Activated CD8-positive, alpha-beta memory T cell treated with anti-CD3 and anti-CD28 coated beads, Interleukin-2, amount 50 U/mL, for 24 hours (primary cell): Measurements from ENCODE around the gene TOMM40.
"Not testable (repeated sequence)": the region's sequence is repeated elsewhere in the genome, so short reads cannot be mapped to it uniquely, and the experiment has no call there.

Source experiments
- DNase-seq: peaks from one replicate; pipeline ENCODE4 v3.0.0-alpha.2; 2020; ENCODE audit errors: extremely low read depth

The TOMM40 gene

DNA sequence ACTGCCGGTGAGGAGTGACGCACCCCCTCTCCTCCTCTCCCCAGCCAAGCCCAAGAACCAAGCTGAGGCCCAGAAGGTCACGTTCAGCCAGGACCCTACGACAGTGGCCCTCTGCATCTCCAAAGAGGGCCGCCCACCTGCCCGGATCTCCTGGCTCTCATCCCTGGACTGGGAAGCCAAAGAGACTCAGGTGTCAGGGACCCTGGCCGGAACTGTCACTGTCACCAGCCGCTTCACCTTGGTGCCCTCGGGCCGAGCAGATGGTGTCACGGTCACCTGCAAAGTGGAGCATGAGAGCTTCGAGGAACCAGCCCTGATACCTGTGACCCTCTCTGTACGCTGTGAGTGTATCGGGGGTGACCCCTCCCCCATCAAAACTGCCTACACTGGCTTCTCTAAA, 19.2 kb upstream of the TOMM40 start:
- DNase-seq: no peak

- DNase-seq: no peak
Observed at GRCh38 chr19:44872661-44873060, 18.4 kb upstream of the TOMM40 start.

- DNase-seq: no peak
Observed at GRCh38 chr19:44874317-44874716, 16.7 kb upstream of the TOMM40 start.

DNA sequence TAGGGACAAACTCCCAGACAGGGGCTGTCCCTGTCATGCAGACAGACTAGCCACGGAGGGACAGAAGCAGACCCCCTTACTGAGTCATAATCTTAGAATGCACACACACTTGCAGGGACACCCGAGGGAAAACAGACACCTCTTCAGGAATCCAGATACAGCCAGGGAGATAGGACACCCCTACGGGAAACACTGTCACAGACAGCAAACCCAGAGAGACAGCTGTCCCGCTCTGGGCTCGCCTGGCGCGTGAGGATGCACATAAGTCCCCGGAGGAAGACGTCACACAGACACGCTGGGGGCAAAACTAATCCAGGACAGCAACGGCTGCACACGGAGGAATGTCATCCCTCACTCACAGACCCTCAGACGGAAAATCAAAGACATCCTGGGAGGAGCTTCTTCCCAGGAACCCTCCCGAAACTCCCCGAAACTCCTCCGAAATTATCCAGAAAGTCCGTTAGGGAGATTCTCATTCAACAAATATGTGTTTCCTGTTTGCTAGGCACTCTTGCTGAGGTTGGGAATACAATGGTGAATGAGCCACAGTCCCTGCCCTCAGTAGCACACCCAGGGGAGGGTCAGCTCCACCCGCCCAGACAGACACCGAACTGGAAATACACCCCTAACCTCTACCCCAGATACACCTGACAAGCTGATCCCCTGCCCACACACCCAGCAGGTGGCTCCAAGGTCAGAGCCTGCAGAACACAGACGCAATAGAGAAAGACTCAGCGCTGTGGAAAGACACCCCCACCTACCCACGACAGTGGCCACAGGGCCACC, 15.2 kb upstream of the TOMM40 start:
- no peak for DNase-seq

DNA sequence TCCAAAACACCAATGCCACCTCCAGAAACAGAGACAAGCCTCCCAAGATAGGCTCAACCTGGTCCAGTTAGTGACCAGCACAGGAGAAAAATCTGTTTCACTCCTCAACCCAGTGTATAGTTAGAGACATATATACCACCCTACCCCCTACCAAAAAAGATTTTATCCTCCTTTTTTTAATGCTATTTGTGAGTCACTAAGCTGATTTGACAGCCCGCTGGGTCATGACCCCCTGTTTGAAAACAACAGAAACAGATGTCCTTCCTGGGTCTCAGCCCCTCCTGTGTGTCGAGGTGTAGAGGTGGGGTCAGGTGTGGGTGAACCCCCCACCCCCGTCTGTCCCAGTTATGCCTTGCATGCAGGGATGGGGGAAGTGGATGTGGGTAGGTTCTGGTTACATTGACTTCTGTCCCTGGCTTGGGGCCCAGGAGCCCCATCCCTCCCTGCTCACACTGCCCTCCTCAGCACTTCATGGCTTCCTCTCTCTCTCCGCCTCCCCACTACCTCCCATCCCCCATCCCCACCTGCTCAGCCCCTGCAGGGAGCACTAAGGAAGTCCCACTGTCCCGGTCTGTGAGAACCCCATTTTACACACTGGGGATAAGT, 14.0 kb upstream of the TOMM40 start:
- DNase-seq: no peak

- no peak for DNase-seq
Observed at GRCh38 chr19:44878120-44878865, 12.8 kb upstream of the TOMM40 start.

- no peak for DNase-seq
Observed at GRCh38 chr19:44879309-44880065, 11.6 kb upstream of the TOMM40 start.

- no peak for DNase-seq
Observed at GRCh38 chr19:44882063-44882462, 9.0 kb upstream of the TOMM40 start.

DNA sequence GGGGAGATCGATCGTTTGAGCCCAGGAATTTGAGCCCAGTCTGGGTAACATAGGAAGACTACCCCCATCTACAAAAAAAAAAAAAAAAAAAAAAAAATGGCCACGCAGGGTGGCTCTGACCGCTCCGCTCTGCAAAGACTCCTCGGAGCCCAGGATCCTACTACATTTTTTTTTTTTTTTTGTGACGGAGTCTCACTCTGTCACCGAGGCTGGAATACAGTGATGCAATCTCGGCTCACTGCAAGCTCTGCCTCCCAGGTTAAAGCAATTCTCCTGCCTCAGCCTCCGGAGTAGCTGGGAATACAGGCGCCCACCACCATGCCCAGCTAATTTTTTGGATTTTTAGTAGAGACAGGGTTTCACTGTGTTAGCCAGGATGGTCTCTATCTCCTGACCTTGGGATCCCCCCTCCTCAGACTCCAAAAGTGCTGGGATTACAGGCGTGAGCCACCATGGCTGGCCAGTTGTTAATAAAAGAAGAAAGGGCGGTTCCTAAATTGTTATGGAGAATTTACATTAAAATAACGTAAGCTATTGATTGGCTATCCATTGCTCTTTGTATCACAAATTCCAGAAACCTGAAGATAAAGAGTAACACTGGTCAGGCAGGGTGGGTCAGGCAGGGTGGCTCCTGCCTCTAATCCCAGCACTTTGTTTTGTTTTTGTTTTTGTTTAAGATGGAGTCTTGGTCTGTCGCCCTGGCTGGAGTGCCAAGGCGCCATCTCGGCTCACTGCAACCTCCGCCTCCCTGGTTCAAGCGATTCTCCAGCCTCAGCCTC, 8.2 kb upstream of the TOMM40 start:
- DNase-seq: not testable (repeated sequence)

- DNase-seq: no peak
Observed at GRCh38 chr19:44883922-44884321, 7.1 kb upstream of the TOMM40 start.

- no peak for DNase-seq
Observed at GRCh38 chr19:44884566-44884965, 6.5 kb upstream of the TOMM40 start.

GRCh38 chr19:44886141-44886540, 4.9 kb upstream of the TOMM40 start:
- no peak for DNase-seq

DNA sequence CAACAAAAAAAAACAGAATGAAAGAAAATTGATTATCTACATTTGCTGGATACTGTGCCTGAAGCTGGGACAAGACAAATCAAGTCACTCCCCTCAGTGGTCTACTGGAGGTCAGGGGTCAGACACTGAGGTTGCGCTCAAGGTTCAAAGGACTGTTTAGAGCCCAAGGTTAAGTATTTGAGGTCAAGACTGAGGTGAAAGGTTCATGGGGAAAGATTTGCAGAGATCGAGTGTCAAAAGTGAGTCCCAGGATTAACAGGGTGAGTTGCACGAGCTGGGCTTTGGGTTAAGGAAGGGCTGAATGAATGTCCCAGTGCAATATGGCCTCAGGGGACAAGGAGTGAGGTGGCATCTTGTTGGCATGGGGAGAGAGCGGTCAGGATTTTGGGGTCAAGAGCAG, 3.4 kb upstream of the TOMM40 start:
- no peak for DNase-seq

DNA sequence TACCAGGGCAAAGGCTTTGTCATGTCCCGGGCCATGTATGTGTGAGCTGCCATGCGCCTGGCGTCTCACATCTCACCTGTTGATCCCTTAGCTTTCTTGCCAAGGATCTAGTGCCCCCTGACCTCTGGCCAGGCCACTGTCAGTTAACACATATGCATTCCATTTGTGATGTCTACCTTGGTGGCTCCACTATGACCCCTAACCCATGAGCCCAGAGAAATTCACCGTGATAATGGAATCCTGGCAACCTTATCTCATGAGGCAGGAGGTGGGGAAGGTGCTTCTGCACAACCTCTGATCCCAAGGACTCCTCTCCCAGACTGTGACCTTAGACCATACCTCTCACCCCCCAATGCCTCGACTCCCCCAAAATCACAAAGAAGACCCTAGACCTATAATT, 2.7 kb upstream of the TOMM40 start:
- DNase-seq: not testable (repeated sequence)

- DNase-seq: no peak
Observed at GRCh38 chr19:44889830-44890365, 1.2 kb upstream of the TOMM40 start.

DNA sequence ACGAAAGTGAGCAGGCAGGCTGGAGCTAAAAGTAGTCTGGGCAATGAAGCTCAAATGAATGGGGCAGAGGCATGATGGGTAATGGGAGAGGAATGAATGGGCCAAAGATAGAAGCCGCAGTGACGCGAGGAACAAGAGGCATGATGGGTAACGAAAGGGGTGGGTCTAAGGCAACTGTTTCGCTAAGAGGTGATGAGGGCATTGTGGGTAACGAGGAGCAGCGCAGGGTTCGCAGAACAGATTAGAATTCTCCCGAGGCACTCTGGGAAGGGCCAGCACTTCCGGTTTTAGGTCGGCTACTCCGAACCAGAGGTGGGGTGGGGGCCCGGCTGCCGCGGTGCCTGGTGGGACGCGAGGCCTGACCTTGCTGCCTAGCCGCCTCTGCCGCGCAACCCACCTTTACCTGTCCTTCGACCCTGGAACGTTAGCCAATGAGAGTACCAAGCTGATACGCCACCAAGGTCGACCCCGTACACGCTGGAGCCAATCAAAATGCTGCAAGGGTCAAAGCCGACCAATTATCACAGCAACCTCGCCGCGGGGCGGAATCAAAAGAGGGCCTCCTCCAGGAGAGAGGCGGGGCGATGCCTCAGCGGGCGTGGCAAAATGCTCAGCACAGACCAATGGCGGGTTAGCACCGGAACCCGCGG, 563 bp upstream of the TOMM40 start:
- DNase-seq: peak; percentile 100

GRCh38 chr19:44892932-44893331, 1.9 kb downstream of the TOMM40 start:
- DNase-seq: no peak

DNA sequence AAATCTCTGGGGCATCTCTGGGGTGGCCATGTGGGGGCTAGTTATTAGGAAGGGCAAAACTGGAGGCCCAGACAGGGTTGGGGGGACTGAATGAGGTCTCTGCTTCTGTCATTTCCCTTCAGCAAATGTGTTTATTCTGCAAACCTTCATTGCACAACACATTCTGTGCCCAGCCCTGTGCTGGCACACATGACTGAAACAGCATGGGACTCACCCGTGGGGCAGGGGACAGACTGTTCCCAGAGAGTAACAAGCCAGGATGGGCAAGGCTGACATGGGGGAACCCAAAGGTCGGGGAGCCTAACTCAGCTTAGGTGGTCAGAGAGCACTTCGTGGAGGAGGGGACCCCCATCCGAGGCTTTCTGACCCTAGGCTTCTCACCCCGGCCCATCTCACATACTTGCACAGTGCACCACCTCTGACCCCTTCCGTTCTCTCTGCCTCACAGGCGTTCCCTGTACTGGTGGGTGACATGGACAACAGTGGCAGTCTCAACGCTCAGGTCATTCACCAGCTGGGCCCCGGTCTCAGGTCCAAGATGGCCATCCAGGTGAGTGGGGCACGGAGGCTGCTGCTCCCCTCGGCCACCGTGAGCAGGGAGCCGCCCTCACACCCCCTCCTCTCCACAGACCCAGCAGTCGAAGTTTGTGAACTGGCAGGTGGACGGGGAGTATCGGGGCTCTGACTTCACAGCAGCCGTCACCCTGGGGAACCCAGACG, 2.4 kb downstream of the TOMM40 start:
- DNase-seq: no peak

GRCh38 chr19:44894052-44894400, 3.0 kb downstream of the TOMM40 start:
- DNase-seq: no peak

DNA sequence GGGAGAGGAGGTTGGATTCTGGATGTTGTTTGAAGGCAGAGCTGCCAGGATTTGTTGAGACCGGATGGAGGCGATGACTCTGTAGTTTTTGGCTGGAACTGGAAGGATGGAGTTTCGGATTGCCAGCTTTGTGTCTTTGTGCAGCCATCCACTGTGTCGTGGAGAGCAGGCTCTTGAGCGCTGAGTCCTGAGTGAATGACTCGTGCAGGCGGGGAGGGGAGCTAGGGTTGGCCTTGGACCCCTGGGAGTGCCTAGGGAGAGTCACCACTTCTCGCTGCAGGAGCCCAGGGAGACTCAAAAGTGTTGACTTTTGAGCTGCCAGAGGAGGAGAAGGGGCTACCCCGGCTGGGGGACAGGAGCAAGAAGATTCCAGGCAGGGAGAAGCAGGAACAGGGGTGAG, 3.9 kb downstream of the TOMM40 start:
- no peak for DNase-seq
